ENCODE measurements around the gene MSI2.

Gene MSI2

GRCh38 chr17:57363580-57363979, 107.3 kb downstream of the MSI2 start:
- no peak for TF ChIP-seq CTCF (IDR thresholded peaks at IDR 0.05; ENCODE audit: control insufficient read depth, extremely low read depth, insufficient read depth)
- no peak overlapping the region for H3K4me3 ChIP-seq (ENCODE audit: low read depth, low read length)
- DNase-seq (ENCODE audit: low read depth) = no peak

DNA sequence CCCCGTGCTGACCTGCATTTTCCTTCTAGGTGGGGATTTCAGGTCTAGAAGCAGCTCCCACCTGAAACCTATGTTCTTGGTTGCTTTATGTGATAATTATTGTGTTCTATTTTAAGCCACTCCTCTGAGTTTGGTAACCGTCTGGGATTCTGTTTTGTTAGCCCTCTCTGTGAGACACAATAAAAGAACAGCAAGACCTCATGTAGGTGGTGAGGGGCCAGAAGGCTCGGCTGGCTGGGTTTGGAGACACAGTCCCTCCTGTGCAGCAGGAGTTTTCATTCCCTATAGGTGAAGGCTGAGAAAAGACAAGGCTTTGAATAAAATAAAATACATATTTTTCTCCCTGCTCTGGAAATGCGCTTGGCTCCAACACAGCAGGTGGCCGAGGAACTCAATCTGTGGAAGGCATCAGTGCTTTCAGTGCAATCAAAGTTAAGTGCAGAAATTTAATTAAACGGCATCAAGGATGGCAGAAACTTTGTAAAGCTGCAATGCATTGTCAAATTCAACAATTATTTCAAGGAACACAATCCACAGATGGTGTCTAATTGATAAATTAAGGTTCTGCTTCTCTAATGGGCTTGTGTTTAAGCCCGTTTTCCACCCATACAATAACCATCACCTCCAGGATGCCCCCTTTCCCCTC, 107.8 kb downstream of the MSI2 start:
- no peak overlapping the region for H3K4me3 ChIP-seq (ENCODE audit: low read depth, low read length)
- TF ChIP-seq CTCF (IDR thresholded peaks at IDR 0.05; ENCODE audit: control insufficient read depth, extremely low read depth, insufficient read depth) = no peak
- peak; percentile 18 for DNase-seq (ENCODE audit: low read depth)

DNA sequence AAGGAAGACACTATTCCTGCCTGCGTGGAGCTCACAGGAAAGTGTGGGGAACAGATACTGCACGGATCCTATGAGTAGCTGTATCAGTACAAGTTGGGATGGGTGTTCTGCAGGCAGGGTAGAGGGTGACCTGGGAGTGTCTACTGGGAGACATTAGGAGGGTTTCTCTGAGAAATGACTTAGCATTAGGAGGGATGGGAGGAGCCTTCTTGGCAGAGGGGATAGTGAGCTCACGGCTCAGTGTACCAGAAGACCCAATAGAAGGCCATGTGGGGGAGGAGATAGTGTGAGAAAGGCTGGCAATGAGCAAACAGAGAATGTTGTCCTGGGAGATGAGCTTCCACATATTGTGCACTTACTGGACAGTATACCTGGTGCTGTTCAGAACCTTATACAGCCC, 109.1 kb downstream of the MSI2 start:
- TF ChIP-seq CTCF (IDR thresholded peaks at IDR 0.05; ENCODE audit: control insufficient read depth, extremely low read depth, insufficient read depth) = no peak
- DNase-seq (ENCODE audit: low read depth) = no peak
- no peak overlapping the region for H3K4me3 ChIP-seq (ENCODE audit: low read depth, low read length)

DNA sequence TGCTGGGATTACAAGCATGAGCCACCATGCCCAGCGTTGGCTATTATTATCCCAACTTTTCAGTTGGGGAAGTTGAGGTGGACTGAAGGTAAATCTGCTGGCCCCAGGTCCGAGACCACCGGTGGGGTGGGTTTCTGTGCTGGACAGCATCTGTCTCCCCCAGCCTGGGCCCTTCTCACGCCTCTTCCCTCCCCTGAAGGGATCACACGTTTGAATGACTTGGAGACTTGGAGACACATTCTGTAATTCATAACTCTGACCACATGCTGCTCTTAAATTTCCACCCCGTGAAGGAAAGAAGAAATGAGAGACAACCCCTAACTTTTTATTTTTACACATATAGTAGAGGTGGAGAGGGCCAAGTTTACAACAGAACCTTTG, 109.8 kb downstream of the MSI2 start:
- H3K4me3 ChIP-seq (ENCODE audit: low read depth, low read length) = no peak overlapping the region
- no peak for DNase-seq (ENCODE audit: low read depth)
- TF ChIP-seq CTCF (IDR thresholded peaks at IDR 0.05; ENCODE audit: control insufficient read depth, extremely low read depth, insufficient read depth) = no peak

DNA sequence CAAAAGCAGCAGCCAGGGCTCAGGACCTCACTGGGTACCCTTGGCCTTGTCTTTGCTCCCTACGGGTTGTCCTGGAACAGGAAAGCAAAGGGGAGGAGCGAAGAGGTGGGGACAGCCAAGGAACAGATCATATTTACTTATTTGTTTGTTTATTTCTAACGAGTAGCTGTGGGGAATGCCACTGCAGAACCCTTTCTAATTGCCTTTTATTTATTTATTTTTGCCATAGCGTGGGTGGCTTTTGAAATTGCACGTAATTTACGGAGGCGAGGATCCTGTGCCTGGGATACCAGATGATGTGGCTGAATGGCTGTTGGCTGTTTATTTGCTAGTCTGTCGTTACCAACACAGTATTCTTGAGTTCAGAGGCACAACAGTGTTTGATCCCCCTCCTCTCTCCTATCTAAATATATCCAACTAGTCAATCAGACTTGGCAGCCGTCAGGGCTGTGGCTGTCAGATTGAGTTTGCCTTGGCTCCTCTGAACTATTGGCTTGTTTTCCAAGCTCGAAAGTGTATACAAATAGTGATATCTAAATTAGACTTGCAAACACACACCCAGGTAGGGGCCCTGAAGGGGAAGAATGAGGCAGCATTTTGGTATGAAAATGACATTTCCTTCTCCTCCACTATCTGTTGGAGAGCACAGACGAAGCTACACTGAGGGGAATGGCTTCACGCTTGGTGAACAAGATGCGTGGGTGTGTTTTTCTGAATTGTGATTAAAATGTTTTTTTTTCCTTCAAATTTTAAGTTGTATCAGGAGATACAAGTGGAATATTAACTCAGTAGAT, 110.4 kb downstream of the MSI2 start:
- DNase-seq (ENCODE audit: low read depth) = peak; percentile 82
- H3K4me3 ChIP-seq (ENCODE audit: low read depth, low read length) = no peak overlapping the region
- TF ChIP-seq CTCF (IDR thresholded peaks at IDR 0.05; ENCODE audit: control insufficient read depth, extremely low read depth, insufficient read depth) = no peak

DNA sequence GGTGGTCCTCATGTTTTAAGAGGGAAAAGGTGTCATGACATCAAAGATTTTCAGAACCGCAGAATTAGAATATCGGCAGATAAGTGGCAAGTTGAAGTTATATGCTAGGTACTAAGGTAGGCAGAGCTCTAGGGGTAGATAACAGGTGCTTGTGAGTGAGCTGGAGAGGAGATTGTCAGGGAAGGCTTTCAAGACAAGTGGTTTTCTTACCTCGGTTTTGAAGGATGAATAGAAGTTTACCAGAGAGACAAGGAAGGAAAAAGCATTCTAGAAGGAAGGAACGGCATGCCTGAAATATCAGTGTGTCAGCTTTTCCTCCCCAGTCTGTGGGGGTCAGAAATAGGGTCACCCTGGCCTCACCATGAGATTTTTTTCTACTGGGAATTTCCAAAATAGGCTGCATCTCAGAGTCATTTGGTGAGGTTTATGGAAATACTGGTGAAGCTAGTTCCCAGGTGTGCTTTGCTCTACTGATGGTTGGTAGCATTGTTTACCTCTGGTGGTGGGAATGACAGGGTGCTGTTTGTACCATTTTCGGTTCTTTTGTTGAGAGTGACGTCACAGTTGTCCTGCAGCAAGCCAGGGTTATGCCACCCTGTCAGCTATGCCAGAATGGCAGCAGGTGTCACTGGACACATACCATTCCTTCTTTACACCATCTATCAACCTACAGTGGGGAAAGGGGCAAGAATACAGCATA, 112.5 kb downstream of the MSI2 start:
- no peak for DNase-seq (ENCODE audit: low read depth)
- no peak overlapping the region for H3K4me3 ChIP-seq (ENCODE audit: low read depth, low read length)
- peak; percentile 5; the same call in 1 of the 2 replicates for TF ChIP-seq CTCF (IDR thresholded peaks at IDR 0.05; ENCODE audit: control insufficient read depth, extremely low read depth, insufficient read depth)

All from LNCaP clone FGC (cell line).